Measurements from ENCODE around the gene COL23A1.

Gene COL23A1

DNA sequence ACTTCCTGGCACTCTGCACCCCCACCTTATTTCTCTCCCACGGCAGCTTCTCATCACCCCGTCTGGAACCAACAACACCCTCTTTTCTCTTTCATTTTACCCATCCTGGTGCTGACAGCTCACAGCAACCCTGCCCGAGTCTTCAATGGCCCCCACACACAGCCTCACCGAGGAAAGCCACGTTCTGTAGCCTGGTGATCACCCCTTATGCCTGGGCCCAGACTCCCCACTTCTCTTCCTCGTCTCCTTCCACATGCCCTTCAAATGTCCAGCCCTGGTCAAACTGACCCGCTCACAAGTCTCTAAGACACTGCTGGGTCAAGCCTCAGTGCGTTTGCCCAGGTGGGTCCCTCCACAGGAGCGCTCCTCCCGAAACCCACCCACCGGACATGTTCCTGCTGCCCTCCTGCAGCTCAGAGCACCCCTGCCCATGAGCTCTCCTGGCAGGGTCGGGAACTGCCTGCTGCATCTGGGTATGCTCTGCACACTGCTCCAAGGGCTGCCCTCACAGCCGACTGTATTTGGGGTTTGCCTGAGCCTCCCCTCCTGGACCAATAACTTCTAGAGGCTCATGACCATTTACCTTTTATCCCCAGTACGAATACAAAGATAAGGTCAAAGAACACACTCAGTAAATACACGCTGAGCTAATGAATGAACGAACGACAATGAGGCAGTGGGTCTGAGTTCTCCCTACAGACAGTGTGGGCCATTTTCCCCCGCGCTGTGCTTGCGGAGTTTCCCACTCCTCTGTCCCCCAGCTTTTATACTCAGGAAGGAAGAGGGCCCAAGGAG, 202.9 kb downstream of the COL23A1 start:
- DNase-seq, result no peak

DNA sequence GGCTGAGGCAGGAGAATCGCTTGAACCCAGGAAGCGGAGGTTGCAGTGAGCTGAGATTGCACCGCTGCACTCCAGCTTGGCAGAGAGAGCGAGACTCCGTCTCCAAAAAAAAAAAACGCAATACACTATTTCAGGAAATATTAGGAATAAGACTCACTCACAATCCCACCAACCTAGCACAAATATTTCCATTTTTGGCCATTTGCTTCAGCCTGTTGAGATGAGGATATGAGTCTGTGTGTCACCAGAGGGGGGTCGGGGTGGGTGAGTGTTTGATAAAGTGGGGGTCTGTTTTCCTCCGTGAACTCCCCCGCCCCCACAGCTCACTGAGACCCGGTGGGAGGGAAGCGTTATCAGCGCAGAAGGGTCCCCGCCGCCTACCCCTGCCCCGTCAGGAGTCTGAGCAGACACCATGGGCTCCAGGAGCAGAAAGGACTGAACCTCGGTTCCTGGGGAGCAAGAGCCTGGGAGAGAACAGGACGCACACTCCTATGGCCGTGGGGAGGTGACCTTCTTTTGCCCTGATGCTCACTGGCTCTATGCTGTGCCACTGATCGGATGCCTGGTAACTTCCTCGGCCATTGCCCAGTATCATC, 203.8 kb downstream of the COL23A1 start:
- peak; percentile 34 for DNase-seq

DNA sequence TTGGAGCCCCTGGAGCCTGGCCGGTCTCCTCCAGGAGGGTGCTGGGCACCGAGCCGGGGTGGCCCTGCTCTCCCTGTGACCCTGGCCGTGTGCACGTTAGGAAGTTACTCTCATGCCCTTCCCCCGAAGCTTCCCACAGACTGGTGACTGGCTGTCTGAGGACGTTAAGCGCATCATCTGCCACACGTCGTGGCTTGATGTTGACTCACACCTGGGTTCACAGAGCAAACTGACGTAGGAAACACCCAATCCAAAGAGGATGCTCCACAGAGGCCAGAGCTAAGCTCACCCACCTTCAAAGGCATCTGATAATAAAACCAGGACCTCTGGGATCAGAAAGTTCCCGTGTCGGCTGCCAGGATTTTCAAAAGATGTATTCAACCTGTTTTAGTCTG, 204.7 kb downstream of the COL23A1 start:
- DNase-seq, result peak; percentile 68

DNA sequence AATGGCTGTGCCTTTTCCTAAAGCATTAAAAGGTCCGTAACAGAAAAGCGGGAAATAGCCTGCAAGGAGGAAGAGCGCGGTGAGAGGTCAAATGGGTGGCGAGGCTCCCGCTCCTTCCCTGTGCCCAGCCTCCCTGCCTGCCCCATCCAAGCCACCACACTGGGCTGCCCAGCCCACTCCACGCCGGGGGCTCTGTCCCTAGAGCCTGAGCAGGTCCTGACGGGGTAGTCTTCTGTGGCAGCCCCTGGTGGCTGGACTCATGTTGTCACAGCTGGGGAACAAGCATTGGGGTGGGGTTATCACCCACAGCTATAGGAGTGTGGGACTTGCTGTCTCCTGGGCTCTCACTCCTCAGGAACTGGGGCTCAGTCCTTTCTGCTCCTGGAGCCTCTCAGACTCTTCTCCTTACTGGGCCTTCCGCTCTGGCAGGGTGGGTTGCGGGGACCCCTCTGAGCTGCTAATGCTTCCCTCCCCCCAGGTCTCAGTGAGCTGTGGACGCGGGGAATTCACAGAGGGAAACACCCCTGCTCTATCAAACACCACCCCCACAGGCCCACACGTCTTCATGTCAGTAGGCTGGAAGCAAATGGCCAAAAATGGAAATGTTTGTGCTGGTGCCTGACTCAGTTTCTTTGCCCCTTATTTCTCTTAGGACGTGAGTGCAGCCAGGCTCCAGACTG, 205.2 kb downstream of the COL23A1 start:
- no peak for DNase-seq

DNA sequence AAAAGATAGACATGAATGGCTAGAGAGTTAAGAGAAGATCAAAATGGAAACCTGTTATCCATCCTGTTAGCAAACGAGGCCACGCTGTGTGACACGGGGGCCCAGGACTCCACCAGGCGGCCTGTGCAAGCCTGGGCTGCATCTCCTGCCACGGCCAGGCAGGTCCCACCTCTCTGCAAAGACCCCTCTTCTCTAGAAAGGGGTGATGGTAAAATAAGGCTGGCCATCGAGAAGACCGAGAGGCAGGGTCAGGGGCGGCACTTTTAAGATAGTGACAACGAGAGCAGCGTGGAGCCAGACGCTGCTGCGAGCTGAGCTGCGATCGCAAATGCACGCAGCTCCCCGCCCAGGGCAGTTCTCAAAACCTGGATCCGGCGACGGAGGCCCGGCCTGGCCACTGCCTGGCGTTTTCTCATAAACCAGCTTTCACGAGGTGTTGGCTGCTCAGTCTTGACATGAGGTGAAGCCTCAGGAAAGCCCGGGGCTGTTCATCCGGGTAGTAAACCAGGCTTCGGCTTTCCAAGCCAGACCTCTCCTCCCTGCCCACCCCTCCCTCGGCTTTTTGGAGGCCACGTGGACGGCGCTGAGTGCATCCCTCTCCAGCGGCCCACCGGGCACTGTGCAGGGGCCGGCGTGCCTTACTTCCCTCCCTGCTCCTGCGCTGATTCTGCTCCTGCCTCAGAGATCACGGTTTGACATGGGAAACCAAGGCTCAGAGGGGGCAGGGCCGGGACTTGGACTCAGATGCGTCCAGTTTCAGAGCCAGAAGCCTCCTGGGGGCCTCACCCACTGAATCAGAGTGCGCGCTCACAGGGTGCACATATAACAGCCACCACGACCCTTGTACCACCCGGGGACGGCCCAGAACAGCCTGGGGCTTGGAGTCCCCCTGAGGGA, 206.0 kb downstream of the COL23A1 start:
- DNase-seq, result no peak

DNA sequence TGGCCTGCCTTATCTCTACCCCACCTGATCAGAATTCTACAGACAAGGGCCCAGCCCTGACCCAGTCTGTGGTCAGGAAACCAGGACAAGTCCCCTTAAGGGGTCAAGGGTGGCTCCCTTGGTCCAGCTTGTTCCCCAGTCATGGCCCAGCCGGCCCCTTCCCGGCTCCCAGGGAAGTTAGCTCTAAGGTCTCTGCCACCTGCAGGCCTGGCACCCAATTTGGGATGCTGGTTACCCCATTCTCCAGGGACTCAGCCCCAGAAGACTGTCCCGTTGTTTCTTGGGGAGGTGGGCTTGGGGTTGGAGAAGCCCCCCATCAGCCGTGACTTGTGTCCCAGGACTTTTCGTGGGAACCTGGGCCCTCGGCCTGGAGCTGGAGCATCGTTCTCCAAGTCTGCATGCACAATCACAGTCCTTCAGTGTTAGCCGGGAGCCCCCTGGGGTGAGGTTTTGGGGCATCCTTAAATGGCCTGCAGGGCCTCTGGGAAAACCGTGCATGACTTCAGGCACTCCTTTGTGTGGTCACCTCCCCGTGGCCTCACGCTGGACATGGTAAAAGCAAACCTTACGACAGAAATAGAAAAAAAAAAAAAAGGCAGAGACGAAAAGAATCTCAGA, 206.8 kb downstream of the COL23A1 start:
- DNase-seq, result no peak

DNA sequence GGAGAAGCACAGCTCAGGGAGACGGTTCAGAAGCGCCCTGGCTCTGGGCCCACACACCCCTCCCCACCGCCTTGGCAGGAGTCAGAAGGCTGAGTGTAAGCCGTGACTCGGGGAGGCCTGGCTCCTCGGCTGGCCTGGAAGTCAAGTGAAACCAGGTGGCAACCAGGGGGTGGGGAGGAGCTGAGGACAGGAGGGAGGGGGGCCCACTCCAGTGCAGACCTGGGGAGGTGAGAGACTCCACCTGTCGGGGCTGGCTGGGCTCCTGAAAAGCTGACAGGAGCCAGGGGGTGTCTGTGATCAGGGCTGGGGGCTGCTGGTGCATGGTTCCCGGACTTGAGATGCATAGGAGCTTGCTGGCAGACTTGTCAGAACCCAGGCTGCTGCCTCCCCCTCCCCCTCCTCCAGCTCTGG, 207.4 kb downstream of the COL23A1 start:
- no peak for DNase-seq

DNA sequence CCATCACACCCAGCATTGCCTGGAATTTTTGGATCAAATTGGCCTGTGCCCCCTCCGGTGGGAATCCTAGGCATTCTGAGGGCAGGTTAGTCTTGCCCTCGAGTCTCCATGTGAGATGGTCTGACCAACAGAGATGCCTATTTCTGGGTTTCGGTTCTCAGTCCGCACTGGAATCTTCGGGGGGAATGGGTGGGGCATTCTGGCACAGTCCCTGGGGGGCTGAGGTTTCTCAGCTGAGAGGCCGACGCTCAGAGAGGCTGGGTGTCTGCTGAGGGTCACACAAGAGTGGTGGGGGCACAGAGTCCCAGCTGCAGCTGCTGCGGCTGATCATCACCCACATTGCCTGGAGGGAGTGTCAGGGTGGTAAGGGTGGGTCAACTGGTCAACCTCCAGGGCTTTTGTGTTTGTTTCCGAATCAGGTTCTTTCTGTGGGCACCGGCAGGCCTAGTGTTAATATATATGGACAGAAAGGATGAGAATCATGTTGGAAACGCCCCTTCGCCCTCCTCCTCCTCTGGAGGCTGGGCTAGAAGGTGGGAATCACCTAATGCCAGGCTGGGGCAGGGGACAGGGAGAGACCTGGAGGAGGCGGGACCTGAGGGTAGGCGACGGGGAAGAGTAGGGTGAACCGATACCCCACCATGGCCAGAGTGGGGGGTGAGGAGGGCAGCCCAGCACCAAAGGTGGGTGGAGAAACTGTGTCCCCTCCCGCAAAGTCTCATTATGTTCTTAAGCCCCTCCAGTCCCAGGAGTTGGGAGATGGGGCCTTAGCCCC, 208.1 kb downstream of the COL23A1 start:
- no peak for DNase-seq

DNA sequence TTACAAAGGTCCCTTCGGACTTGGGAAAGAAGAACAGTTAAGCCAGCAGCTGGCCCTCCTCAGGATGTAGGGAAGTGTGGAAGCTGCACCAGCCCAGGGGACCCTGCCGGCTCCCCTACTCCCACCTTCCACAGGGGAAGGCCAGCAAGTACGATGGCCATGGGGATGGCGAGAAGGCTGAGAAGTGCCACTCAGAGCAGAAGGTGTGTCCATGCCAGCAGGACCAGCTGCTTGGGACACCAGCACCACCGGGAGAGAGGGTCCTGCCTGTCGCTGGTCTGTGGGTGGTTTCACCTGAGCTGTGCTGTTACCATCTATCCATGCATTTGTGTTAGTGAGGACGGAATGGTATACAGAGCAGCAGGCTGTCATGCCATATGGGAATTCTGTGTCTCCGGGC, 209.0 kb downstream of the COL23A1 start:
- no peak for DNase-seq

DNA sequence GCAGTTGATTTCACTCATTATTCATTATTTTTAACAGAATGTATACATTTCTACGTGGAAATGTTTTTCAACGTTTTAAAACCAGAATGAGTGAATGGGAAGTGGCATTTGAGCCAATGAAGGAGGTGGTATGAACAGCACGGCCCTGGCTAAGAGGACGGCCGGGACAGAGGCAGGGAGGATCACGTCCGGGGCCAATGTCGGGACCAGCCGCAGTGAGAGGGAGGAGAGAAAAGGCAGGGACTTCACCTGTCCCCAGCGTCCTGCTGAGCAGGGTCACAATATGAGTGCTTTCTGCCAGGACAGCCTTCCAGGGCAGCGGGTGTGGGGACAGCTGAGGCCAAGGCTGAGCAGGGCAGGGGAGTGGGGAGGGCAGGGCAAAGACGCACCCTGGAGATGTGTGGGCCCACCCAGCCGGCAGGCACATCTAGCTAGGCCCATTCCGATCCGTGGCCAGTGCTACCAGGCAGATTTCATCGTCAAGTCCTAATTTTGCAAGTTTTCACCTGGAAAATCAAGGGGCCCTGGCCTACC, 209.6 kb downstream of the COL23A1 start:
- DNase-seq, result no peak

DNA sequence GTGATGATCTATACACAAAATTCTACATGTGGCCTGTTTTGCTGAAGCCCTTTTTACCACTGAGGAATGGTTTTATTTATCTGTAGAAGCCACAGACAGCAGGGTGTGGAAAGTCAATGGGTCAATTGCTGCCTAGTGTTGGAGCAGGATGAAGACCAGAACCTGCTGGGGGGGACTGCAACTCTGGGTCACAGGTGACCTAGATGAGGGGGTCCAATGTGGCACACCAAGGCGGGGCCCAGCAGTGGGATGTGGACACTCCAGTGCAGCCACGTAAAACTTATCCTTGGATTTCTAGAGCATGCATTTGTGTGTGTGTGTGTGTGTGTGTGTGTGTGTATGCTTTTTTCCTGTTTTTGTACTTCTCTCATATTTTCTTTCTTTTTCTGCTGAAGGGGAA, 210.1 kb downstream of the COL23A1 start:
- no peak for DNase-seq

DNA sequence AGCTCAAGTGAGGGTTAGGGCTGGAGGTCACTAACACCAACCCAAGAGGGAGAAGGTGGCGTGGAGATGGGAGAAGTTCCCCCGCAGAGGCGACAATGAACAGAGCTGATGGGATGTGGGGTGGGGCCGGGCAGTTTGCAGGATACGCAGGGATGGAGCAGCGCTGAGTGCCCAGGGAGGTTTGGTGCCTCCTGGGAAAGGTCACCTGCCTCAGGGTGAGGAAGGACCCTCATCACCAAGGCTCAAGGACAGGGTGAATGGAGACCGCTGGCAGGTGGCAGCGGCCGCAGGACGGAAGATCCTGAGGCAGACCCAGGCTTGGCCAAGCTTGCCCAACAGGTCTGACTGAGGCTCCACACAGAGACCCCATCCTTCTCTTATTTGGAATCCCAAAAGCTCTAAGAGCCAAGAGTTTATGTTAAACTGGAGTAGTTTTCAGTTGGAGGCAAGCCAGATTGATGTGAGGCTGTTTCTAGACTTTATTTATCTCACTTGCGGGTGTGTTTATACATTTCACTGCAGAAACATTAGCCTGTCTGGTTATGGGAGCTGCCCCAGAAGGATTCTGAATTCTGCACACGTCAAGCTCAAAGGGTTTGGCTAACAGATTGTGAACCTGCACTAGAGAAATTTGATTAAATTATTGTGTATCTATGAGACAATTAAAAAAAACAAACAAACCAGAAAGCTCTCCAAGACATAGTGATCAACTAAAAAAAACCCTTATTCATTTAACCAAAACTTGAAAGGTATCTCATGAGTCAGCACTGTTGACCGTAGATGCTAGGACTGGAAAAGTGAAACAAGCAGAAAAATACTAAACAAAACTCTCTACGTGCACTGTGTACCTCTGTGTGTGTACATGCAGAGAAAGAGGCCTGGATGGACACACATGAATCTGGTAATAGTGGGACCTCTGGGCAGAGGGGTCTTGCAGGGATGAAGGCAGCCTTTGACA, 211.4 kb downstream of the COL23A1 start:
- no peak for DNase-seq

DNA sequence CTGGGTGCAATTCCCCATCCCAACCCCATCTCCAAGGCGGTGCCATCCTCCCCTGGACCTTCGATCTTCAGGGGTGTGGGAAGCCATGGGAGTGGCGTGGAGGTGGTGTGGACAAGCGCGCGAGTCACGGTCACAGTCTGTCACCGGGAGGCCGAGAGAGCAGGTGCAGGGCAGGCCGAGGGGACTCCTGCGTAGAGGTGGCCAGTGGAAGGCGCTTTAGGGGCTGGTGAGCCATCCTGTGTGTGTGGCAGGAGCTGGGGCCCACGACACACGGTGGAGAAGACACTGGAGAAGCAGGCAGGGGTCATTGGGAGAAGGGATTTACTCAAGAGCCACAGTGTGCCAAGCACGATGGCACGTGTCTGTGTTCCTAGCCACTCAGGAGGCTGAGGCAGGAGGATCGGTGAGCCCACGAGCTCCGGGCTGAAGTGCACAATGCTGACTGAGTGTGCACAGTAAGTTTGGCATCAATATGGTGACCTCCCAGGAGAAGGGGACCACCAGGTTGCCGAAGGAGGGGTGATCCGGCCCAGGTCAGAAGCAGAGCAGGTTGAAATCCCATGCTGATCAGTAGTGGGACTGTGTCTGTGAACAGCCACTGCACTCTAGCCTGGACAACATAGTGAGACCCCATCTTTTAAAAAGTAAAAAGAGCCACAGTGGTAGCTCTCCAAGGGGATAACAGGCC, 212.5 kb downstream of the COL23A1 start:
- no peak for DNase-seq

DNA sequence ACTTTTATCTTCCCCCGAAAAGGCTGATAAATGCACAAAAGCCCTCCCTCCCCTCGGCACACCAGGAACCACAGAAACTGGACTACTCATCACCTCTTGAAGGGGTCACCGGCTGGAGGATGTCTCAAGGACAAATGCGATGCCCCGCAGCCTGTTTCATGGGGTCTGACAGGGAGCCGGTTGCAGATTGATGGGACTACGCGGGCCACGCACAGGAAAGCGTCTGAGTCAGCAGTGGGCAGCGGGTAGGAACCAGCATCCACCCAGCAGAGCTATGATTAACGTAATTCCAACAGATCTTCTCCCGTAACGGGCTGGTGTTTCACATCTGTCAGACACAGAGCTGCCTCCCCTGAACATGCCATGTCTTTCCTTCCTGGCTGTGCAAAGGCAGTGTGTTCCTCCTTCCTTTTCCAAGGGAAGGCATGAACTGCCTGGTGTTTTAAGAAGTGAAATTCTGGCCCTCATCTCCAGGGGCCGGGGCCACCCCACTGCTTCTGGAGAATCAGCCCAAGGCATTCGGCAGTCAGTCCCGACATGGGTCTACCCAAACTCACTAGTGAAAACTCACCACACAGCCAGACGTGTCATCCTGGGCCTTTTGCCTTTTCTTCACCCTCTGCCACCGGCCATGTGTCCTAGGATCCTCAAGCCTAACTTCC, 213.1 kb downstream of the COL23A1 start:
- DNase-seq, result peak; percentile 36

DNA sequence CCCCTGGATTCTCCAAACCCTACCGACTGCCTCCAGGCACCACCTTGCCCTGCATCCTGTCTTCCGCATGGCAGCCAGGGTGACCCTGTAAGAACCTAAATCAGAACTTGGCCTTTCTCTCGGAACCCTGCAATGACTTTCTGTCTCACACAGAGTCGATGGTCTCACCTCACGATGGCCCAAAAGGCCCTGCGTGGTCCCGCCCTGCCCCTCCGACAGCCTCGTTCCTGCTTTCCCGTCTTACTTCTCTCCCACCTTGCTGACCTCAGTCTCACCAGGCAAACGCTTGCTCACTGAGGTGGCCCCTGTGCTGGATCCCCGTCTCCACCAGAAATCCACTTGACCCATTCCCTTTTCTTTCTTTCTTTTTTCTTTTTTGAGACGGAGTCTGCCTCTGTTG, 214.8 kb downstream of the COL23A1 start:
- no peak for DNase-seq

DNA sequence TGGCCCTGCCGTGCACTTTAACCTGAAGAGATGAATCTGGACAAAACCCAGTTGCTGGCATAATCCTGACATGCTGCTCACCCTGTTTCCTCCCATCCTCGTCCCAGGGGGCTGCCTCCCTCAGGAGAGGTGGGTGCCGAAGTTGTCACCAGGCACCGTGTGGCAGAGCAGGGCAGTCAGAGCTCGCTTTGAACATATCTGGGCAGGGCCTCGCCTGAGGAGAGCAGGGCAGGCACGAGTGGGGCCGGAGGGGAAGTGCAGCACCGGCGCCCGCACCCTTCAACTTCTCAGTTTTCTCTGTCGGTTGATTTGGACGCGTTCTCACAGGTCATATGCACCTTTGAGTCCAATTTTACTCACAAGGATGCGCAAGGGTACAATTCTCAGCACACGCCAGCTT, 216.5 kb downstream of the COL23A1 start:
- DNase-seq, result no peak

DNA sequence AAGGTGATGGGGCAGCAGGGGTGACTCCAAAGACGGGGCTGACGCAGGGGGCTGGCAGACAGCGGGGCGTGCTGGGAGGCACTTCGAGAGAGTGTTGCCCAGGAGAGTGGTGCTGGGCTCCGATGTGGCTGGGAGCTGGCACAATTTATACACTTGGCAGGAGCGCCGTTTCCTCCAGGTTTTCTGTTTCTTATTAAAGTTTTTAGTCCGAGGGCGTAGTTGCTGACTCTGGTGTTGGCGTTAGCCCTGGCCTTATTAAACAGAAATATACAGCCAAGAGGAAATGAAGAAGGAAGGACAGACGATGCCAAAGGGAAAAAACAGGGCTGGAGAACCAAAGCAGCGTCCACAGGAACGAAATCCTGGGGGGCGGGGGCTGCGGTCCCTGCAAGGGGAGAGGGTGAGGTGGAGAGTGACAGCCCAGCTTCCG, 218.0 kb downstream of the COL23A1 start:
- no peak for DNase-seq

DNA sequence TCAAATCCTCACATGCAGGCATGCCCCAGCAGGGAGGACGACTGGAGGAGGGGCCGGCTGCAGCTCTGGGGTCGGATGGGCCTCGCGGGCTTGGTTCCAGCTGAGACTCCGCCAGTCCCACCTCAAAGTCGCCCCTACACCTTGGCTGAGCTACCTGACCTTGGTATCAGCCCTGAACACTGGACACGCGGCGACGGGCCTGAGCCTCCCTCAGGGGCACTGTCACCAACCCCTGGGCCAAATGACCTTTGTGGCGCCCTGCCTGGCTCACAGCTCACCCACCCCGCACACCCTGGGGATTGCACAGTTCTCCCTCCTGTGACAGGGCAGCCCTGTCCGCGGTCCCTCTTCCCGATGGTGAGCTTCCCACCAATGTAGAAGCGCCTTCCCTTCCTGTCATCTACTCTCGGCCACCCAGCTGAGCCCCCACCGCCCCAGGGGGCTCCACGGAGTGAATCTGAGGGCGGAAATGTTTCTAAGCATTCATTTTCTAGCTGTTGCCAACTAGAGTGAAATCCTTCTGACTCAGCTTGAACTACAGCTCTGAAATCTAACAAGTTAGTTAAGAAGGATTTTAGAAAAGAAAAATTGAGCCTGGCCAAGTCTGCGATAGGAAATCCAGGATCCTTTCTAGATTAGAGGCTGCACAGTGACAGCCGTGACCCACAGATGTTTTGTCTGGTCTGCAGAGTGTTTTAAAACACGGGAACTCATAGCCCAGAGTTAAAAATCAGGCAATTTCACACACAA, 218.7 kb downstream of the COL23A1 start:
- DNase-seq, result peak; percentile 61

All from fibroblast of upper back skin (primary cell).